ENCODE measurements around the gene KCNS1.

The KCNS1 gene

GRCh38 chr20:45087814-45088213 is 13.1 kb downstream of the KCNS1 start:
- ChIA-PET CTCF (interaction anchor here (0.7 to 3.4 kb wide), 6 partner anchors 8 to 206 kb away, joined by 3 to 20 read pairs (median 6); no protein-coding TSS in a partner anchor), POLR2A (no interaction called here)
- DNase-seq (ENCODE audit: low read depth, low spot score) = peak; percentile 7
- TF ChIP-seq CTCF (IDR thresholded peaks at IDR 0.05; ENCODE audit: insufficient read depth, low read length, missing control alignments) = no peak
- no peak overlapping the region for H3K4me3 ChIP-seq (ENCODE audit: low read depth, low read length)

GRCh38 chr20:45087097-45087790 is 13.7 kb downstream of the KCNS1 start:
- H3K4me3 ChIP-seq (ENCODE audit: low read depth, low read length) = no peak overlapping the region
- no peak for TF ChIP-seq CTCF (IDR thresholded peaks at IDR 0.05; ENCODE audit: insufficient read depth, low read length, missing control alignments)
- POLR2A ChIA-PET = no interaction called here
- no peak for DNase-seq (ENCODE audit: low read depth, low spot score)
- CTCF ChIA-PET = interaction anchor here (0.7 to 3.4 kb wide), 6 partner anchors 9 to 207 kb away, joined by 3 to 20 read pairs (median 6); no protein-coding TSS in a partner anchor

GRCh38 chr20:45085867-45086266 is 15.1 kb downstream of the KCNS1 start:
- ChIA-PET CTCF (interaction anchor here (1.7 to 3.4 kb wide), 3 partner anchors 10 to 206 kb away, joined by 4 to 20 read pairs (median 15); no protein-coding TSS in a partner anchor), POLR2A (no interaction called here)
- no peak for TF ChIP-seq CTCF (IDR thresholded peaks at IDR 0.05; ENCODE audit: insufficient read depth, low read length, missing control alignments)
- H3K4me3 ChIP-seq (ENCODE audit: low read depth, low read length) = no peak overlapping the region
- DNase-seq (ENCODE audit: low read depth, low spot score) = no peak

- no peak overlapping the region for H3K4me3 ChIP-seq (ENCODE audit: low read depth, low read length)
- no peak for DNase-seq (ENCODE audit: low read depth, low spot score)
- TF ChIP-seq CTCF (IDR thresholded peaks at IDR 0.05; ENCODE audit: insufficient read depth, low read length, missing control alignments) = no peak
- POLR2A ChIA-PET = no interaction called here
- CTCF ChIA-PET = interaction anchor here (2.7 kb wide), 1 partner anchor 42 kb away, joined by 15 read pairs; no protein-coding TSS in a partner anchor
These were observed 15.6 kb downstream of the KCNS1 start for GRCh38 chr20:45085289-45085688.

GRCh38 chr20:45083127-45083526 is 17.8 kb downstream of the KCNS1 start:
- TF ChIP-seq CTCF (IDR thresholded peaks at IDR 0.05; ENCODE audit: insufficient read depth, low read length, missing control alignments) = no peak
- H3K4me3 ChIP-seq (ENCODE audit: low read depth, low read length) = no peak overlapping the region
- POLR2A ChIA-PET = no interaction called here
- CTCF ChIA-PET = interaction anchor here (0.8 to 2.6 kb wide), 8 partner anchors 10 to 41 kb away, joined by 3 to 15 read pairs (median 3); no protein-coding TSS in a partner anchor
- no peak for DNase-seq (ENCODE audit: low read depth, low spot score)

- CTCF ChIA-PET = interaction anchor here (0.8 to 2.6 kb wide), 9 partner anchors 10 to 41 kb away, joined by 3 to 15 read pairs (median 3); no protein-coding TSS in a partner anchor
- H3K4me3 ChIP-seq (ENCODE audit: low read depth, low read length) = no peak overlapping the region
- TF ChIP-seq CTCF (IDR thresholded peaks at IDR 0.05; ENCODE audit: insufficient read depth, low read length, missing control alignments) = no peak
- no peak for DNase-seq (ENCODE audit: low read depth, low spot score)
- POLR2A ChIA-PET = no interaction called here
These were observed 18.5 kb downstream of the KCNS1 start for GRCh38 chr20:45082468-45082867.
